ENCODE measurements around the gene STXBP6. TPM values are rescaled to one million over a fixed set of nuclear protein-coding genes. Genes with fewer than 3 reads are reported as not detected.

Gene STXBP6
- total RNA-seq, 1 donor from 2014 or later = 11.0 TPM

DNA sequence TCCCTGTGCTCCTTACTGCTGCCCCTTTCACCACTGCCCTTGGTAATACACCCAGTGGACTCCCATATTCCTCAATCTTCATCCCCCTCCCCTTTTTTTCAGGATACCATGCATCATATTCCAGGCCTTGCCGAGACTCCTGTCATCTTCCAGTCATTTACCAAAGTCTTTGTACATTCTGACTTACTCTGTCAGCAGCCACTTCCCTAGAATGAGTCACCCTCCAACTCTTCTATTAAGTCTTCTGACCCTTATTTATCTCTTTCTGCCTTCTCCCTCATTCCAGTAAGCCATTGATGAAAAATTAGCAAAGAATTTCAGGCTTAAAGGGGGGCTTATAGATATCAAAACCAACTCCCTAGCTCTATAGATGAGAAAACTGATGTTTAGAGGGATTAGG, 128.0 kb downstream of the STXBP6 start:
- Histone ChIP-seq H3K4me1 (no peaks in the 10 kb centered on the region), H3K27ac (no peak overlapping the region), H3F3A (ENCODE audit: low read depth) (no peaks in the 10 kb centered on the region), H3K36me3 (no peaks in the 10 kb centered on the region), H3K4me2 (no peak overlapping the region), H3K9me3 (ENCODE audit: low read depth) (no peaks in the 10 kb centered on the region), H3K79me2 (ENCODE audit: low read depth) (no peaks in the 10 kb centered on the region), H3K4me3 (no peak overlapping the region), H3K27me3 (no peaks in the 10 kb centered on the region), H3K9ac (no peak overlapping the region), H4K20me1 (ENCODE audit: low read depth) (no peaks in the 10 kb centered on the region), H2AFZ (replicated peaks) (no peak overlapping the region)
- DNase-seq (ENCODE audit: low spot score) = no peak
- Mint-ChIP-seq H3K27me3 (ENCODE audit: insufficient read depth, low read depth) (no peaks in the 10 kb centered on the region), H3K4me3 (no peak overlapping the region), H3K27ac (no peak overlapping the region), H3K9me3 (no peaks in the 10 kb centered on the region), H3K4me1 (peaks cover 4% of the 10 kb centered on the region), H3K36me3 (no peaks in the 10 kb centered on the region)
- TF ChIP-seq EZH2phosphoT487 (IDR thresholded peaks at IDR 0.05) (no peak), EZH2 (IDR thresholded peaks at IDR 0.05) (no peak), CTCF (IDR thresholded peaks at IDR 0.05) (no peak)

GRCh38 chr14:24920265-24921075, 129.5 kb downstream of the STXBP6 start:
- TF ChIP-seq EZH2phosphoT487 (IDR thresholded peaks at IDR 0.05) (no peak), CTCF (IDR thresholded peaks at IDR 0.05) (no peak), EZH2 (IDR thresholded peaks at IDR 0.05) (no peak)
- Mint-ChIP-seq H3K9me3 (no peaks in the 10 kb centered on the region), H3K4me3 (no peak overlapping the region), H3K36me3 (no peaks in the 10 kb centered on the region), H3K4me1 (peaks cover 4% of the 10 kb centered on the region), H3K27me3 (ENCODE audit: insufficient read depth, low read depth) (no peaks in the 10 kb centered on the region), H3K27ac (no peak overlapping the region)
- H3F3A ChIP-seq (ENCODE audit: low read depth) = no peaks in the 10 kb centered on the region
- no peaks in the 10 kb centered on the region for H3K4me1 ChIP-seq
- no peaks in the 10 kb centered on the region for H3K27me3 ChIP-seq
- no peak overlapping the region for H3K27ac ChIP-seq
- no peak overlapping the region for H3K9ac ChIP-seq
- H2AFZ ChIP-seq (replicated peaks) = no peak overlapping the region
- no peaks in the 10 kb centered on the region for H3K79me2 ChIP-seq (ENCODE audit: low read depth)
- no peaks in the 10 kb centered on the region for H3K36me3 ChIP-seq
- H3K4me3 ChIP-seq = no peak overlapping the region
- no peak for DNase-seq (ENCODE audit: low spot score)
- H4K20me1 ChIP-seq (ENCODE audit: low read depth) = no peaks in the 10 kb centered on the region
- no peaks in the 10 kb centered on the region for H3K9me3 ChIP-seq (ENCODE audit: low read depth)
- no peak overlapping the region for H3K4me2 ChIP-seq

- Mint-ChIP-seq H3K4me1 (no peaks in the 10 kb centered on the region), H3K36me3 (no peaks in the 10 kb centered on the region), H3K27me3 (ENCODE audit: insufficient read depth, low read depth) (no peaks in the 10 kb centered on the region), H3K9me3 (no peaks in the 10 kb centered on the region), H3K27ac (no peak overlapping the region), H3K4me3 (no peak overlapping the region)
- Histone ChIP-seq H3K4me1 (no peaks in the 10 kb centered on the region), H3K36me3 (no peaks in the 10 kb centered on the region), H3K27me3 (no peaks in the 10 kb centered on the region), H3F3A (ENCODE audit: low read depth) (no peaks in the 10 kb centered on the region), H3K4me3 (no peak overlapping the region), H3K79me2 (ENCODE audit: low read depth) (no peaks in the 10 kb centered on the region), H2AFZ (replicated peaks) (no peak overlapping the region), H3K9ac (no peak overlapping the region), H3K9me3 (ENCODE audit: low read depth) (no peaks in the 10 kb centered on the region), H3K27ac (no peak overlapping the region), H4K20me1 (ENCODE audit: low read depth) (no peaks in the 10 kb centered on the region), H3K4me2 (no peak overlapping the region)
- DNase-seq (ENCODE audit: low spot score) = no peak
- TF ChIP-seq CTCF (IDR thresholded peaks at IDR 0.05) (no peak), EZH2 (IDR thresholded peaks at IDR 0.05) (no peak), EZH2phosphoT487 (IDR thresholded peaks at IDR 0.05) (no peak)
Measured at GRCh38 chr14:24918822-24919221, 131.1 kb downstream of the STXBP6 start.

Data from neural progenitor cell (in vitro differentiated cells).